HG03066 (cell line): ENCODE measurements around the gene SMIM23.
"Not testable (repeated sequence)": the region's sequence is repeated elsewhere in the genome, so short reads cannot be mapped to it uniquely, and the experiment has no call there.

Experiments
- ATAC-seq: cut with Tn5 transposase; IDR thresholded peaks from one replicate; pipeline ENCODE4 v1.9.1; 2021; ENCODE audit warnings: low read depth; ENCODE audit not compliant: unreplicated experiment

Gene SMIM23

GRCh38 chr5:171771856-171772255, 13.8 kb upstream of the SMIM23 start:
- no peak for ATAC-seq

GRCh38 chr5:171773106-171773505, 12.5 kb upstream of the SMIM23 start:
- ATAC-seq, result no peak

- ATAC-seq, result no peak
Observed at GRCh38 chr5:171774418-171774817, 11.2 kb upstream of the SMIM23 start.

GRCh38 chr5:171776213-171776612, 9.4 kb upstream of the SMIM23 start:
- no peak for ATAC-seq

GRCh38 chr5:171776770-171777759, 8.6 kb upstream of the SMIM23 start:
- ATAC-seq, result no peak

- not testable (repeated sequence) for ATAC-seq
Observed at GRCh38 chr5:171781744-171782143, 3.9 kb upstream of the SMIM23 start.

- ATAC-seq, result no peak
Observed at GRCh38 chr5:171782332-171782966, 3.2 kb upstream of the SMIM23 start.

- no peak for ATAC-seq
Observed at GRCh38 chr5:171783051-171783450, 2.6 kb upstream of the SMIM23 start.

- no peak for ATAC-seq
Observed at GRCh38 chr5:171789353-171789752, 3.7 kb downstream of the SMIM23 start.

- ATAC-seq, result no peak
Observed at GRCh38 chr5:171790408-171790807, 4.8 kb downstream of the SMIM23 start.

- no peak for ATAC-seq
Observed at GRCh38 chr5:171794470-171794960, 8.9 kb downstream of the SMIM23 start.

- no peak for ATAC-seq
Observed at GRCh38 chr5:171795381-171795780, 9.8 kb downstream of the SMIM23 start.

- no peak for ATAC-seq
Observed at GRCh38 chr5:171796436-171796835, 10.8 kb downstream of the SMIM23 start.

GRCh38 chr5:171797543-171797942, 11.9 kb downstream of the SMIM23 start:
- no peak for ATAC-seq

GRCh38 chr5:171798418-171798817, 12.8 kb downstream of the SMIM23 start:
- no peak for ATAC-seq

GRCh38 chr5:171801839-171802238, 16.2 kb downstream of the SMIM23 start:
- ATAC-seq, result no peak

- ATAC-seq, result no peak
Observed at GRCh38 chr5:171805746-171806145, 20.1 kb downstream of the SMIM23 start.

- ATAC-seq, result no peak
Observed at GRCh38 chr5:171806976-171807747, 21.5 kb downstream of the SMIM23 start.

- ATAC-seq, result no peak
Observed at GRCh38 chr5:171808453-171808852, 22.8 kb downstream of the SMIM23 start.

- no peak for ATAC-seq
Observed at GRCh38 chr5:171808951-171809350, 23.3 kb downstream of the SMIM23 start.

GRCh38 chr5:171810227-171810626, 24.6 kb downstream of the SMIM23 start:
- no peak for ATAC-seq
